Midbrain (tissue), 1 donor: ENCODE measurements around the gene LEAP2.
A peak's percentile ranks its signal among the peaks of the same experiment; 100 is the strongest.

Experiments
- DNase-seq: peaks from one replicate; lab custom pipeline; 2025; lab: John Stamatoyannopoulos, UW

The LEAP2 gene, protein sequence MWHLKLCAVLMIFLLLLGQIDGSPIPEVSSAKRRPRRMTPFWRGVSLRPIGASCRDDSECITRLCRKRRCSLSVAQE

DNA sequence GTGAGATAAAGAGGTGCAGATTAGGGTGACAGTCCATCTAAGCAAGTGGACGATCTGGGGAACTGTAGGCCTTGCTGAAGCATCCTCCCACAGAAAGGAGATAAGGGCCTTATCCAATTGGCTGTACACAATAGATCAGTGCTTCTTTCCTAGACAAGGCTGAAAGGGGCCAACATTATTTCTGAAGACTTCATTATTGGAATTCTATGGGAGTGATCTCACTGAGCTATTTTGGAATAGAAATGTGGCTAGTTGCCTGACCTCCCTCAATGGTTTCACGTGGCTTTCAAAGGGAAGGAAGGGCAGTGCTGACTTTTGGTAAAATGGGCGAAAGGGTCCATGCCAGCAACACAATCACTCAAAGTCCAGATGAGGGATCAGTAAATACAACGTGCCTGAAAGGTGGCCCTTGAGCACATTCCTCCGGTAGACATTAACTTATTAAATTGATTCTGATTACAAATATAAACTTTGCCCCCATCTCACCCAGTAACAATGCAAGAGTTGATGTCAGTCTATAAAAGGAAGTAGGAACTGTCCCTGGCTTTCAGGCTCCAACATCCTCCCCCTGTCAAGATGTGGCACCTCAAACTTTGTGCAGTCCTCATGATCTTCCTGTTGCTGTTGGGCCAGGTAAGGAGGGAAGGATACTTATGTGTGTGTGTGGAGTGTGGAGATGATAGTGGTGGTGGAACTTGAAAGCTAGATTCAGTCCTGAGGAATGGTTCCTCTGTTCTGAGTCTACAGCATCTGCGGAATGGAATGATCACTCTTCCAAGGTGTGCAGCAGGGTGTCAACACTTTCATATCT, at the start of gene LEAP2:
Gene LEAP2, plus strand, starts transcription at position 550 of the 811 bp plus-strand sequence. Its CDS starts 27 bp downstream, at position 577.
- DNase-seq: no peak

DNA sequence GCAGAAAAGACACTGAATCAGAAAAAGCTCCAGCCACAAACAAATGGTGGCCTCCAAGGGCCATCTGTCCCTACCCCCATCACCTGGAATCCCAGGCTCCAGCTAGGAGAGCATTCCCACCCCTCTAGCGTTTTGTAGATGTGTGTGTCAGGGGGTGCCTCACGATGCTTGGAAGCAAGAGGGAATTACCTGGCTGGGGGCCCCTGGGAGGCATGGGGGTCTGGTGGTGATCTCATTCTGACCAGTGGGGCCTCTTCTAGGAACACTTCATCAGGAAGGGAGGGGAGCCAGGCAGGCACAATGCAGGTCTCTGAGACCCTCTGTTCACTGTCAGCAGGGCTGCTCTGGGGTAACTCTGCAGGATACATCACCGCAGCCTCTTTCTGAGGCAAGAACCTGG, 49.0 kb upstream of the LEAP2 start:
- no peak for DNase-seq

DNA sequence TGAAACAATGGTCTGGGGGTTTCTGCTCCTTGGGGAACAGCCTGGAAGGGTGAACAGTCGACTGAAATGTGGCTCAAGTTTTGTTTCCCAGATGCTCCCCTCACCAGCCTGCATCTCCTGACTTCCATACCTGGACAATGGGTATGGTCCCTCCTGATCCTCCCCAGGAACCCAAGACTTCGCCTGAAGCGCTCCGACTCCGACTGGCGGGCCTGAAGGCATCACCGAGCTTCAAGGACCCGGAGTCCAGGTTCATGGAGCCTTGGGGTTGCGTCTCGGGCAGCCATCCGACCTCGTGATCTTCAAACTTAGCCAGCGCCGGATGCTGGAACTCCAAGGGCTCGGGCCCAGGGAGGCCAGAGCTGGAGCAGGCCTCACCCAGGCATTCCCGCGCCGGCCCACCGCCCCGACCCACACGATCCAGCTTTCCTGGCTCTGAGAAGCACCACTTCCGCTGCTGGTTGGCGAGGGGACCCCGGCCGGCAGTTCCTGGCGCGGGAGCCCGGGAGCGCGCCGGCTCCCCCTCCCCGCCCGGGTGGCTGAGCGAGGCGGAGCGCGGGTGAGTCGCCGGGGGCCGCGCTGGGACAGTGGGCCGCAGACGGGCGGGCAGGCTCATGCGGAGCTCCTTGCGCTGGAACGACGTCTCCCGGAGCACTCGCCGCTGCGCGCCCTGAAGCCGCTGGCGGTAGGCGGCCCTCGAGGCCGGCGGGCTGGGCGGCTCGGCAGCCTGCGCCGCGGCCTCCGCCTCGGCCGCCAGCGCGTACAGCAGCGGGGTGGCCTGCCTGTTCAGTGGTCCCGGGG, 48.2 kb upstream of the LEAP2 start:
- DNase-seq: no peak

DNA sequence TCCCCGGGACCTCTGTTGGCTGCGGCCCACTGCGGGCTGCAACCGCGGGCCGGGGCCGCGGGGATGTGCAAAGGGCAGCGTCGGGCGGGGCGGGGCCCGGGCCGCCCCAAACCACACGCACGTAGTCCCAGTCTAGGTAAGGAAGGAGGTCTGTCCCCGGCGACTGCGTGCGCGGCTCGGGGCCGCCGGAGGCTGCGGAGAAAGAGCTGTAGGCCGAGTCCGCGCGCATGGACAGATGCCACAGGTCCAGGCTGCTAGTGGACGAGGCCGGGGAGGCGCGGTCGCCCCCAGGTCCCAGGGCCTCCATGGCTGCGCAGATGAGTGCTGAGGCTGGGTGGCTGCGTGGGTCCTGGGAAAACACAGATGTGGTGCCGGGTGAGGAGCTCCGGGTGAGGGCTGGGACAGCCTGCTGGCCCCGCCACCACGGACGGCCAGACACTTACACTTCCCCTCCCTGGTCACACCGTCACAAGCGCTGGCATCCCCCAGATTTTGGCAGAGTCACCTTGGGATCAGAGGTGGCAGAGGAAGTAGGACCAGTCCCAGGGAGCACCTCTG, 47.6 kb upstream of the LEAP2 start:
- no peak for DNase-seq

DNA sequence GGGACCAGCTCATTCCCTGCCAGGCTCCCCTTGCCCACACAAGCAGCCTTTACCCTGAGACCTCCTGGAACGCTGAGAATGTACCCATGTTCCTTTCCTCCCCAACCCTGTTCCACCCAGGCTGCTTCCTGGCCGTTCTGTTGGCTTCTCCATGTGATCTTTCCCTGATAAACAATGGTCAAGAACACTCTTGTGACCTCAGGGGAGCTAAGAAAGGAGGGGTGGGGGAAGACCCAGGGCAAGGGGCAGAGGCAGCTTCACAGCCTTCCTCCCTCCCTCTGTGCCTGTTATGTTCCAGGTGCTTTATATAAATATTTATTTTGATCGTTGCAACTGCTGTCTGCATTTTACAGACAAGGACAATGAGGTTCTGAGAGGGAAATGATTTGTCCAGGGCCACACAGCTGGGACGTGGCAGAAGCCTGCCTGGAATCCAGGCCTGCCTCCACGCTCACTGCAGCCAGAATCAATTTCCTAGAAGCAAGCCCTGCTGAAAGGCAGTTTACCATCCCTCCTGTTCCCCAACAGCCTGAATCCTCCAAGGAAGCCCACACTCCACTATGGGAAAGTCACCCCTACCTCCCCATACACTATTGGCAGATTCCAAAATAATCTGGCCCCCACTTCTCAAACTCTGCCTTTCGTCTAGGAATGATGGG, 46.9 kb upstream of the LEAP2 start:
- no peak for DNase-seq

DNA sequence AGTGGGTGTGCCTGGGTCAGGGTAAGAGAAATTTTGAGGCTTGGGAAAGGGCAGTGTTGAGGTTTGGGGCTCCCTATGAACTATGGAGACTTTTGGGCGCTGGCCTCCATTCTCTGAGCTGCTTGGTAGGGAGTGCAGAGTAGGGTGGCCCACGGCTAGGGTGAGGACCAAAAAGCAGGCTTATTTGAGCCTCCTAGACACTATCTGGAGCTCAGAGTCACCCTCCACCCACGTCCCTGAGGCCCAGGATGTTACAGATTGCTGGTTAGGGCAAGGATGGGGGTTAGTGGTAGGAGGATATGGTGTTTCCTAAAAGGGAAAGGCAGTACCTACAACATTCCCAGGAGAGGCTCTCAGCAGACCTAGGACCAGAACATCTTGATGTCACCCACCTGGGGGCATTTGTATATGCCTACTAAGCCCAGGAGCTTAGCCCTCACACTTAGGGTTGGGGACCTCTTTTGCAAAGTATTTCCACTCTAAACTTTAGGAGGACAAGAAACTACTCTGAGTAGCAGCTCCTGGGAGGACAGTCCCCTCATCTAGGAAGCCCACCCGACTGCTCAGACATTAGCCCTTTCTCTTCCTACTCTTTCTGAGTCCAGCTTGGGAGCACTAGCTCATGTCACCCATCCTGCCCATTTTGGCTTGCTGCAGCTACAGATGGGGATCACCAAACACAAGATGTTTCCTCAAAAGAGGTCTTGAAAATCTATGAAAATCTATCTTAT, 45.4 kb upstream of the LEAP2 start:
- no peak for DNase-seq

DNA sequence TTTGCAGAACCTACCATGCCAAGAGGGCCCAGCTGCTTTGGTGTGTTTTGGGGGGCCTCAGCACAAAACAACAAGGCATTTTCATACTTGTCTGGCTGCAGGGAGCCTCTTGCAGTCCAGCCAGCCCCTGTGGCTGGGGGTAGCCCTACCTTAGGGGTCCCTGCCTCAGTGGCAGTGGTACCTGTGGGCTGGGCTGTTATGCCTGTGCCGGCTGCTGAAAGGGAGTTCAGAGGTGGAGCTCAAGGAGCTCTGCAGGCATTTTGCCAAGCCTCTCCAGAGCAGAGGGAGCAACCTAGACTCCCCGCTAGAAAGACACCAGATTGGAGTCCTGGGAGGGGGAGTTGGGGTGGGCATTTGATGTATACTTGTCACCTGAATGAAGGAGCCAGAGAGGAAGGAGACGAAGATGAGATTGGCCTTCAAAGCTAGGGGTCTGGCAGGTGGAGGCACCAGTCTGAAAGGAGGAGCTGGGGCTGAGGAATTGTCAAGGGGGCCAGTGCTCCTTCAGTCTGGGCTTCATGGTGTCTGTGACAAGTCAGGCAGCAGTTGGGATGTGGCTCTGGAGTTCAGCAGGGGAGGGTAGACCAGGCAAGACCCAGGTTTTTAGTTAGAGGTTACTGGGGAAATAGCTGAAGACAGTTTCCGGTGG, 44.5 kb upstream of the LEAP2 start:
- no peak for DNase-seq

DNA sequence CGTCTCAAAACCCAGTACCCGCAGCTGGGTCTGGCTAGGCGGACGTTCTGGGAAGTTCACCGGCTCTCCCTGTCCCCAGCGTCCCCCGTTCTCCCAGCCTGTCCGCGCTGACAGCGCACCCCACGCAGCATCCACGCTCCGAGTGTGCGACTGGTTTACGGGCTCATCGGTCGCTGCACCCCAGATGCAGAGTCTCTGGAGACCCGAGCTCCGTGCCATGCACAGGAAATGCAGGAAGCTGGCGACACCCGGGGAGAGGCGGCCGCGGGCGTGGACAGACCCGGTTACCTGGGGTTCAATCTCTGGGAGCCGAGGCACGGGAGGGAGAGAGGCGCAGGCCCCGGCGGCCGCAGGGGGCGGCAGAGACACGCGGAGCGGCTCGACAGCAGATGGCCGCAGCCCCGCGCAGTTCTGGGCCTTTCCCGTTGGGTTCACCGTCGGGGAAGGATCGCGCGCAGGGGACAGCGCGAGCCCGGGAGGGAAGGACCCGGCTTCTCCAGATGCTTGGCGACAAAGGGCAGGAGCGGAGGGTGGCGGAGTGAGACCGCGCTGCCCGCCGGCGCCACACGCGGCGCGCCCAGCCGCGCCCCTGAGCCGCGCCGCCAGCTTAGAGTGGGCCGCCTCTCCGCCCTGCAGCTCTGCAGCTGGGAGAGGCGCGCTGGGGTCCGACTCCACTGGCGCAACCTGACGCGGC, 43.6 kb upstream of the LEAP2 start:
- DNase-seq: peak; percentile 81

DNA sequence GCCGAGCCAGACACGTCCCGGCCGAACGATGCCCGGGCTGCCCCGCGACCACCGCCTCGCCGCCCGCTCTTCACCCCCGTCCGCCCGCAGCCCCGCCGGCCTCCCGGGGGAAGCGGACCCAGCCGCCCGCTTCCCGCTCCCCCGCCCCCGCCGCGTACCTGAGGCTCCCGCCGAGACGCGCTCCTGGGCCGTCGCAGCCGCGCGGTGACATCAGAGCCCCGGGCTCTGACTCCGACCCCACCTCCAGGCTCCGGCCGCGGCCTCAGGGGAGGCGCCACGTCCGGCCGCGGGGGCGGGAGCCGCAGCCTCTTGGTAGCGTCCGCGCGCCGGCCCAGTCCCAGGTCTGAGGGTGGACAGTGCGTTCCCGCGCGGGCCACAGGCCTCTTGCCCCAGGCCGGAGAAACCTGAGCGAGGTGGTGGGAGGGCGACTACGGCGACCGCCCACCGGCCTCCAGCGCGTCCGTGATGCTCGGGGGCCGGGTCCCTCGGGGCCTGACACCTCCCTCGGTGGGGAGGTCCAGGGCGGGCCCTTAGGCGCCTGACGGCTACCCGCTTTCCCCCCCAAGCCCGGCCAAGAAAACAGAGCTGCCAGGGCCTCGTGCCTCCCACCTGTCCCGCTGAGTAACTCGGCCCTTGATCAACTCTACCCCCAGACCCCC, 42.9 kb upstream of the LEAP2 start, which contains the start of gene SHROOM1:
Gene SHROOM1, minus strand, starts transcription at position 212 of the 659 bp plus-strand sequence. CDS start 4,507 bp downstream, outside the sequence.
- no peak for DNase-seq

DNA sequence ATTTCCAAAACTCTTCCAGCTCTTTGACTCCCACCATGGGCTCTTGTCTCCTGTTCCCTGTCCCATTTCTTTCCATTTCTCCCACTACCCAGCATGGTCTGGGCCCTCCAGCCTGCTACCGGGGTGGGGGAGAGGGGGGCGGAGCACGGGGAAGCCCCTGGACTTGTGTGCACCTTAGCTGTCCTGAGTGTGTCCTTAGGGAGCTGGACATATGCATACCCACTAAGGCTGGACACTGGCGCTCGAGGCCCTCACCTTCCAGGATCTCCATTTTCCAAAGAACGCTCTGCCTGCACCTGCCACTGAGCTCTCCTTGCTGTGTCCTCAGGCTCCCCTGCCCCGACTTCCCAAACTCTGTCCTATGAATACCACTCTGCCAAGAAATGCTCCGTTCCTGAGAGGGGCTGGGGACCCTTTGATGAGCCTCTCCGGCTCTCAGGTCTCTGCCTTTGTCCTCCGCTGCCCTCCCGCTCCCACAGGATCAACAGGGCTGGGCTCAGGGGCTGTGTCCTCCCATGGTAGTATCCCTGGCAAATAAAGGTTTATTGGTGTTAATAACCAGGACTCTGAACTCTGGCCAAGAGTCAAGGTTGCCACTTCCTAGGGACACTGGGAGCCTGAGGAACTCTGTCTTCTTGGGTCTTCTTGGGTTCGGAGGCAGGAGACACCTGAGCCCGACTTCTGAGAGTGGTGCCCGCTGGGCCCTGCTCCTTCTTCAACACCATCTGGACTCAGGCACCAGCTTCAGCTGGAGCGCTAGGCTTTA, 42.2 kb upstream of the LEAP2 start:
- no peak for DNase-seq

DNA sequence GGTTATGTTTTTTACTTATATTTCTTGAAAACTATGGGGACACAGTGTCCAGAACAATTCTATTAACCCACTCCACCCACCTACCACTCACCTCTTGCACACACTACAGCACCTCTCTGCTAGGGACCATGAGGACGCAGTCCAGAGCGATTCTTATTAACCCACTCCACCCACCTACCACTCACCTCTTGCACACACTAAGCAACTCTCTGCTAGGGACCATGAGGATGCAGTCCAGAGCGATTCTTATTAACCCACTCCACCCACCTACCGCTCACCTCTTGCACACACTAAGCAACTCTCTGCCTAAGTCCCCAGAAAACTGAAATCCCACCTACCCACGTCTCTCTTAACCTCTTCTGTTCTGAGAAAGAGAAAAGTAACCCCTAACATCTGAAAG, 40.9 kb upstream of the LEAP2 start:
- DNase-seq: no peak

DNA sequence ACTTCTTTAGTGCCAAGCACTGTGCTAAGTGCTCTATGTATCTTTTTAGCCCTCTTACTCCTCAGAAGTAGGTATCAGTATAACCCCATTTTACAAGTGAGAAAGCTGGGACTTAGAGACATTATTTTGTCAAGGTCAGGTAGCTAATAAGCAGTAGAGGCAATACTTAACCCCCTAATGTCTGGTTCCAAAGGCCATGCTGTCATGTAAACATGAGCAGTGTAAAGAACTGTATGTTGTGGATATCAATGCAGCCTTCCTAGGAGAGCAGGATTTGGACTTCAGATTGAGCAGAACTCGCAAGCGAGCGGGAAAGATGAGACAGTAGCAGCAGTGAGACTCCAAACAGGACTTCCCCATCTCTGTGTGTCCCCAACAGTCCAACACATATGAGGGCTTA, 39.4 kb upstream of the LEAP2 start:
- DNase-seq: no peak

DNA sequence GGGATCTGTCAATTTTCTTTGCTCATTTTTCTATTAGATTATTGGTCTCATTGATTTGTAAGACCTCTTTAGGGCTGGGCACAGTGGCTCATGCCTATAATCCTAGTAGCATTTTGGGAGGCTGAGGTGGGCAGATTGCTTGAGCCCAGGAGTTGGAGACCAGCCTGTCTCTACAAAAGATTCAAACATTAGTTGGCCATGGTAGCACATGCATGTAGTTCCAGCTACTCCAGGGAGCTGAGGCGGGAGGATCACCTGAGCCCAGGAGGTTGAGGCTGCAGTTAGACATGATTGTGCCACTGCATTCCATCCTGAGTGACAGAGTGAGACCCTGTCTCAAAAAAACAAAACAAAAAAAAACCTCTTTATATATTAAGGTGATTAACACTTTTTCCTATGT, 36.6 kb upstream of the LEAP2 start:
- no peak for DNase-seq

DNA sequence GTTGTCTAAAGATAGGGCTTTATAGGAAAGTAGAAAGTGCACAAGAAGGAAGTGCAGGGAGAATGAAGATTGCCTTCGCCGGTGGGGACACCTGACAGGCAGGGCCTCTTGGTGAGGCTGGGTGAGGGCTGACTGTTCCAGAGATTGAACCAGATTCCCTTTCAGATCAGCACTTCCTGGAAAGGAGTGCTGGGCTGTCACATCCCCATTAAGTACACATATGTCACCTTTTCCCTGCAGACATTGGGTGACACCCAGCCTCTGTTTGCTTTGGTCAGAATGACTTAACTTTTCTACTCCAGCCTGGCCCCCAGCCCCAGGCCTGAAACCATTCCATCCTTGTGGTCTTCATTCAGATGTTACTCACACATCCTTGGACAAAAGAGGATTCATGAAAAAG, 35.6 kb upstream of the LEAP2 start:
- no peak for DNase-seq

DNA sequence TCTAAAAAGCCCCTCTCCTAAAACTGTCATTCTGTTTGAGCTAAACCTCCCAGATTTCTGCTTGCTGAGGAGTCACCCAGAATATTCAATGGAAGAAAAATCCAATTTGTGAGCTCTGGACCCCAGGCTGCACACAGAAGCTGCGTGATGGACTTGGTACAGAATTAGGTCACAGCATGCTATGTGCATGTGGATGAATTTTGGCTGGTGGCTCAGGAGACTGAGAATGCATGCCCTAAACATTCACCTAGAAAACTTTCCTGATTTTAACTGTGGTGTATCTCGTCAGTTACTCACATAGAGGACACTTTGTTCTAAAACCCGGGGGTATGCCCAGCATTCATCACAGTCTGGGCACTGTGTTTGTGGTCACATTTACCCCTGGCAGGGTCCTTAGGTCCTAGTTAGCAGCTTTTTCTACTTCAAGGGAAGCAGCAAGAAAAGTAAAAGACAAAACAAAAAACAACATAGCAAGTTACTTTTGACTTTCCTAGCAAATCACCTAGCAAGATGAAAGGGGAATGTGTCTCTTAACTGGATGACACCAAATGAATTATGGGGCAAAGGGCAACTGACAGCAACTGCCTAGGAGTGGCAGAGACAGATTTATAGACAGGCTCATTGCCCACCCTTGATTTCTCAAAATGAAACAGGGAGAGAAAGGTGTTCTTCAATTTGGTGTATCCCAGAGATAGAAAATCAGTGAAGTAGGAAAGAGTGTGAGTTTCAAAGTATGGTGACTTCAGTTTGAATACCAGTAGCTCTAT, 34.8 kb upstream of the LEAP2 start:
- no peak for DNase-seq

DNA sequence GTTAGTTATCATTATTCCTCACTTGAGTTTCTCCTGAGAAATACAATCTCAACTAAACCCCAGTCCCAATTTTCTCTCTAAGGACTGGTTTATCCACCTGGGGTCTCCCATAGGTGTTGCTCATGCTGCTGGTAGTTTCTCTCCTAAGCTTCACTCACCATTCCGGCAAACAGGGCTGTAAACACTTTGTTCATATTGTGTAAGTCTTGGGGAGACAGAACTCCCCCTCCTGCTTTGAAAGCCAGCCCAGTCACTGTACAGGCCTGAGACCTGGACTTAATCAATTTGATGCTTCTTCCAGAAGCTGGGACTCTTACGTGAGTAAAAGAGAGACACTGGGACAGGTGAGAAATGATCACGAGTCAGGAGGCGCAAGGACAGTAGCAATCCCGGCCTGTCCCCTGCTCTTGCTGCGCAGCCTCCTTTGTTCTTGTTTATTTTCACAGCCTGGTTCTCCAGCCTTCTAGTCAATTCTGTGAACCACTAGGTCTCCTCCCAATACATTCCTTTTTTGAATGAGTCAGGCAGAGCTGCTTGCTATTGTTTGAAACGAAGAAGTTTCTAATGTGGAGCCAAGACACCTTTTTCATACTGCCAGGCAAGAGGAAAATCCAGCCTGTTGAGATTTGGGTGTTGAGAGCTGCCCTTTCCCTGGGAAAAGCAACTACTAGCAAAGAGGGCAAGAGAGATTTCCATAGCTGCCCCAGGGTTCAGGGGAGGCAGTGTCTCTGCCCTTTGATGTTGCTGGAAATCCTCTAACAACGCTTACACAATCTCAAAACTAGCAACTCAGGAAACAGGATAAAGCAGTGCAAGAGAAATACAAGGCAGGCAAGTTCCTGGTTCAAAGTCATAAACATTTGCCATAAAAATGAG, 33.8 kb upstream of the LEAP2 start:
- no peak for DNase-seq

DNA sequence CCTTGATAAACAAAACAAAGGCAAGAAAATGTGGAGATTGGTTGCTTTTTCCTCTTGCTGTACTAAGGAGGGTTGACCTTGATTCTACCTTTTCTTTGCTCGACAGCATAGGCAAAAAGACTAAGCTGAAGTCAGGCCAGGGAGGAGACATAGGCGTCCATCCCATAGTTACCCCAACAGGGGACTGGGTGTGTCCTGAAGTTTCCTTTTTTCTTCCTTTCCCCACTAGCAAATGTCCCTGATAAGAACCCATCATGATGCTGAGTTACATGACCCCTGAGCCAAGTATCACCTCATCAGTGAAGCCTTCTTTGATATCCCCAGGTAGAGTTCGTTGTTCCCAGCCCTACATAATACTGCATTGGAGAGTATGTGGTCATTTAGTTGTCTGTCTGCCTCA, 33.2 kb upstream of the LEAP2 start:
- no peak for DNase-seq
